WTC11 (cell line): ENCODE data around the gene RETN. TPM values are rescaled to one million over a fixed set of nuclear protein-coding genes. Genes with fewer than 3 reads are reported as not detected.
"Not testable (repeated sequence)": the region's sequence is repeated elsewhere in the genome, so short reads cannot be mapped to it uniquely, and the experiment has no call there.

Source experiments
- ATAC-seq: fragments of 200-7000 bp; cut with Tn5 transposase; 2 replicates; pipeline ENCODE4 v1.10.0; 2021; ENCODE audit warnings: mild to moderate bottlenecking, moderate library complexity
- CTCF ChIA-PET: fragments of 300-600 bp; sonication (Branson Sonifier 250); formaldehyde crosslinking; loops from one replicate; lab custom pipeline; 2021; ENCODE audit warnings: antibody characterized with exemption; lab: Charles Lee
- POLR2A ChIA-PET: fragments of 350-600 bp; sonication (Branson Sonifier 250); formaldehyde crosslinking; loops from one replicate; lab custom pipeline; 2021; ENCODE audit warnings: antibody characterized with exemption; lab: Charles Lee
- DNase-seq: peaks from one replicate; pipeline ENCODE4 v3.0.0; 2021; ENCODE audit warnings: low spot score
- H3K27ac Mint-ChIP-seq: 2 replicates; pipeline ENCODE4 v1.8.0; 2021; ENCODE audit warnings: mixed read lengths
- H3K27me3 Mint-ChIP-seq: 2 replicates; pipeline ENCODE4 v1.8.0; 2021; ENCODE audit warnings: low read depth, mild to moderate bottlenecking, moderate library complexity, mixed read lengths
- H3K36me3 Mint-ChIP-seq: 2 replicates; pipeline ENCODE4 v1.8.0; 2021; ENCODE audit warnings: mixed read lengths
- H3K4me1 Mint-ChIP-seq: 2 replicates; pipeline ENCODE4 v1.8.0; 2022; ENCODE audit warnings: mixed read lengths
- H3K4me3 Mint-ChIP-seq: 2 replicates; pipeline ENCODE4 v1.8.0; 2021; ENCODE audit warnings: mild to moderate bottlenecking, moderate library complexity, mixed read lengths
- H3K9me3 Mint-ChIP-seq: 2 replicates; pipeline ENCODE4 v1.8.0; 2021; ENCODE audit warnings: mixed read lengths
- AR ChIP-seq: fragments of 250-450 bp; sonication (Bioruptor Pico); IDR thresholded peaks from 2 replicates; pipeline ENCODE4 v1.9.0; 2021; ENCODE audit warnings: mild to moderate bottlenecking
- ATF6 ChIP-seq: sonication (generic); formaldehyde crosslinking; IDR thresholded peaks from 2 replicates; pipeline ENCODE4 v1.8.1; 2023; ENCODE audit warnings: mild to moderate bottlenecking, missing genetic modification reagents
- EMX1 ChIP-seq: fragments of 250-450 bp; sonication (Bioruptor Pico); IDR thresholded peaks from 2 replicates; pipeline ENCODE4 v1.8.0; 2021; ENCODE audit warnings: mild to moderate bottlenecking
- HMGXB4 ChIP-seq: sonication (generic); formaldehyde crosslinking; IDR thresholded peaks from 2 replicates; pipeline ENCODE4 v1.8.1; 2023; ENCODE audit warnings: mild to moderate bottlenecking, moderate library complexity, missing genetic modification reagents
- IRF1 ChIP-seq: sonication (generic); formaldehyde crosslinking; IDR thresholded peaks from 2 replicates; pipeline ENCODE4 v1.8.0; 2023; ENCODE audit warnings: missing genetic modification reagents
- IRF2 ChIP-seq: sonication (generic); formaldehyde crosslinking; IDR thresholded peaks from 2 replicates; pipeline ENCODE4 v1.8.0; 2022; ENCODE audit warnings: low read depth, missing genetic modification reagents, borderline replicate concordance
- JUN ChIP-seq: sonication (generic); formaldehyde crosslinking; IDR thresholded peaks from 2 replicates; pipeline ENCODE4 v1.8.0; 2023; ENCODE audit warnings: mild to moderate bottlenecking, missing genetic modification reagents
- MXD4 ChIP-seq: fragments of 250-450 bp; sonication (Bioruptor Pico); IDR thresholded peaks from 2 replicates; pipeline ENCODE4 v1.8.0; 2021; ENCODE audit warnings: mild to moderate bottlenecking, moderate library complexity, borderline replicate concordance
- SMAD4 ChIP-seq: sonication (generic); formaldehyde crosslinking; IDR thresholded peaks from 2 replicates; pipeline ENCODE4 v1.8.0; 2022; ENCODE audit warnings: mild to moderate bottlenecking, missing genetic modification reagents
- SP1 ChIP-seq: sonication (generic); formaldehyde crosslinking; conservative IDR thresholded peaks from 2 replicates; pipeline ENCODE4 v1.8.1; 2022; ENCODE audit warnings: missing genetic modification reagents
- STAT6 ChIP-seq: sonication (generic); formaldehyde crosslinking; conservative IDR thresholded peaks from 2 replicates; pipeline ENCODE4 v1.8.1; 2023; ENCODE audit warnings: mild to moderate bottlenecking, low read depth, missing genetic modification reagents, moderate library complexity
- TEAD4 ChIP-seq: sonication (generic); formaldehyde crosslinking; IDR thresholded peaks from 2 replicates; pipeline ENCODE4 v1.8.0; 2022; ENCODE audit warnings: mild to moderate bottlenecking, missing genetic modification reagents
- ZBTB21 ChIP-seq: sonication (generic); formaldehyde crosslinking; IDR thresholded peaks from 2 replicates; pipeline ENCODE4 v1.8.1; 2023; ENCODE audit warnings: mild to moderate bottlenecking, missing genetic modification reagents, borderline replicate concordance
- ZNF317 ChIP-seq: sonication (generic); formaldehyde crosslinking; IDR thresholded peaks from 2 replicates; pipeline ENCODE4 v1.8.1; 2023; ENCODE audit warnings: low read depth, mild to moderate bottlenecking, moderate library complexity, missing genetic modification reagents, borderline replicate concordance
- ZNF423 ChIP-seq: fragments of 250-450 bp; sonication (Bioruptor Pico); IDR thresholded peaks from 2 replicates; pipeline ENCODE4 v2.1.2; 2022; ENCODE audit warnings: mild to moderate bottlenecking, moderate library complexity
- total RNA-seq: library from RNA; stranded (reverse); gene quantifications from 3 replicates; pipeline ENCODE4 v1.2.3, GENCODE V29; 2021

Gene RETN
- total RNA-seq, 1 experiment from 2014 or later, result not detected

GRCh38 chr19:7643031-7643415, 25.8 kb upstream of the RETN start:
- no peak for ATAC-seq
- DNase-seq, result no peak
- H3K36me3 Mint-ChIP-seq, result peaks cover 7% of the 10 kb centered on the region; the same call in 1 of the 2 replicates
- no peak for TF ChIP-seq ATF6 (CRISPR knock-in tag)
- no peak for TF ChIP-seq ZNF423
- TF ChIP-seq TEAD4 (CRISPR knock-in tag), result no peak
- TF ChIP-seq HMGXB4 (CRISPR knock-in tag), result no peak
- no peak for TF ChIP-seq MXD4 (CRISPR knock-in tag)
- no peak for TF ChIP-seq EMX1
- TF ChIP-seq JUN (CRISPR knock-in tag), result no peak
- no peak for TF ChIP-seq AR
- TF ChIP-seq IRF1 (CRISPR knock-in tag), result no peak
- no peak for TF ChIP-seq STAT6
- TF ChIP-seq IRF2 (CRISPR knock-in tag), result no peak
- no peak for TF ChIP-seq ZNF317 (CRISPR knock-in tag)
- TF ChIP-seq SP1 (CRISPR knock-in tag), result no peak
- no peak for TF ChIP-seq ZBTB21
- TF ChIP-seq SMAD4 (CRISPR knock-in tag), result no peak
- TF ChIP-seq, all 79 proteins: peak for 0
- H3K4me1 Mint-ChIP-seq, result no peaks in the 10 kb centered on the region
- H3K4me3 Mint-ChIP-seq, result no peak overlapping the region
- ChIA-PET CTCF (interaction anchor here (1.4 to 2.8 kb wide), 3 partner anchors 38 to 157 kb away, joined by 3 to 37 read pairs (median 6); partner anchors contain the start of gene TRAPPC5), POLR2A (no interaction called here)
- H3K27me3 Mint-ChIP-seq, result no peaks in the 10 kb centered on the region
- no peak overlapping the region for H3K27ac Mint-ChIP-seq
- peaks cover 8% of the 10 kb centered on the region for H3K9me3 Mint-ChIP-seq

- H3K9me3 Mint-ChIP-seq, H3K27me3 Mint-ChIP-seq, H3K36me3 Mint-ChIP-seq, POLR2A ChIA-PET, H3K27ac Mint-ChIP-seq, H3K4me1 Mint-ChIP-seq, H3K4me3 Mint-ChIP-seq: not testable (repeated sequence)
- peak; percentile 81 for DNase-seq
- CTCF ChIA-PET, result interaction anchor here (0.6 to 2.8 kb wide), 3 partner anchors 37 to 76 kb away, joined by 3 to 37 read pairs (median 6); partner anchors contain the start of gene TRAPPC5
- ATAC-seq, result peak; percentile 37
These were observed 25.0 kb upstream of the RETN start for GRCh38 chr19:7643629-7644549.
